ENCODE data around the gene BRSK2. TPM values are rescaled to one million over a fixed set of nuclear protein-coding genes. Genes with fewer than 3 reads are reported as not detected.
"Not testable (repeated sequence)": the region's sequence is repeated elsewhere in the genome, so short reads cannot be mapped to it uniquely, and the experiment has no call there.

Gene BRSK2
- total RNA-seq, 1 donor from 2014 or later, result 4.0 TPM

- no peaks in the 10 kb centered on the region for H3K9me3 Mint-ChIP-seq (ENCODE audit: unreplicated experiment)
- peaks cover 3% of the 10 kb centered on the region for H3K27me3 Mint-ChIP-seq (ENCODE audit: unreplicated experiment)
- DNase-seq (ENCODE audit: low spot score), result no peak
- no peak for TF ChIP-seq CTCF (IDR thresholded peaks at IDR 0.05; ENCODE audit: unreplicated experiment)
- no peaks in the 10 kb centered on the region for H3K36me3 Mint-ChIP-seq (ENCODE audit: low read depth, unreplicated experiment)
- H3K27ac Mint-ChIP-seq (ENCODE audit: unreplicated experiment), result no peak overlapping the region
- H3K4me1 Mint-ChIP-seq (ENCODE audit: unreplicated experiment), result peaks cover 12% of the 10 kb centered on the region
- H3K4me3 Mint-ChIP-seq (ENCODE audit: unreplicated experiment), result no peak overlapping the region
These were observed 117.2 kb downstream of the BRSK2 start for GRCh38 chr11:1506981-1507380.

- Mint-ChIP-seq H3K36me3 (ENCODE audit: low read depth, unreplicated experiment) (peaks cover 4% of the 10 kb centered on the region), H3K4me1 (ENCODE audit: unreplicated experiment) (peaks cover 12% of the 10 kb centered on the region), H3K27me3 (ENCODE audit: unreplicated experiment) (peaks cover 3% of the 10 kb centered on the region), H3K4me3 (ENCODE audit: unreplicated experiment) (no peak overlapping the region), H3K9me3 (ENCODE audit: unreplicated experiment) (no peaks in the 10 kb centered on the region), H3K27ac (ENCODE audit: unreplicated experiment) (no peak overlapping the region)
- DNase-seq (ENCODE audit: low spot score), result no peak
- TF ChIP-seq CTCF (IDR thresholded peaks at IDR 0.05; ENCODE audit: unreplicated experiment), result no peak
These were observed 117.8 kb downstream of the BRSK2 start for GRCh38 chr11:1507381-1508140.

- Mint-ChIP-seq H3K36me3 (ENCODE audit: low read depth, unreplicated experiment) (peaks cover 4% of the 10 kb centered on the region), H3K27ac (ENCODE audit: unreplicated experiment) (no peak overlapping the region), H3K27me3 (ENCODE audit: unreplicated experiment) (peaks cover 5% of the 10 kb centered on the region), H3K9me3 (ENCODE audit: unreplicated experiment) (no peaks in the 10 kb centered on the region), H3K4me1 (ENCODE audit: unreplicated experiment) (peaks cover 19% of the 10 kb centered on the region), H3K4me3 (ENCODE audit: unreplicated experiment) (no peak overlapping the region)
- DNase-seq (ENCODE audit: low spot score), result no peak
- no peak for TF ChIP-seq CTCF (IDR thresholded peaks at IDR 0.05; ENCODE audit: unreplicated experiment)
These were observed 118.8 kb downstream of the BRSK2 start for GRCh38 chr11:1508491-1508891.

GRCh38 chr11:1508986-1509385, 119.3 kb downstream of the BRSK2 start:
- no peak overlapping the region for H3K27ac Mint-ChIP-seq (ENCODE audit: unreplicated experiment)
- H3K9me3 Mint-ChIP-seq (ENCODE audit: unreplicated experiment), result no peaks in the 10 kb centered on the region
- TF ChIP-seq CTCF (IDR thresholded peaks at IDR 0.05; ENCODE audit: unreplicated experiment), result no peak

GRCh38 chr11:1509626-1510255, 120.0 kb downstream of the BRSK2 start:
- no peak for DNase-seq (ENCODE audit: low spot score)
- Mint-ChIP-seq H3K9me3 (ENCODE audit: unreplicated experiment) (no peaks in the 10 kb centered on the region), H3K4me3 (ENCODE audit: unreplicated experiment) (no peak overlapping the region), H3K36me3 (ENCODE audit: low read depth, unreplicated experiment) (peaks cover 4% of the 10 kb centered on the region), H3K27ac (ENCODE audit: unreplicated experiment) (no peak overlapping the region), H3K27me3 (ENCODE audit: unreplicated experiment) (peaks cover 5% of the 10 kb centered on the region), H3K4me1 (ENCODE audit: unreplicated experiment) (peaks cover 22% of the 10 kb centered on the region)
- no peak for TF ChIP-seq CTCF (IDR thresholded peaks at IDR 0.05; ENCODE audit: unreplicated experiment)

More at GRCh38 chr11:1508986-1509385, 119.3 kb downstream of the BRSK2 start:
- H3K4me3 Mint-ChIP-seq (ENCODE audit: unreplicated experiment), result no peak overlapping the region
- peaks cover 5% of the 10 kb centered on the region for H3K27me3 Mint-ChIP-seq (ENCODE audit: unreplicated experiment)
- H3K4me1 Mint-ChIP-seq (ENCODE audit: unreplicated experiment), result peaks cover 22% of the 10 kb centered on the region
- H3K36me3 Mint-ChIP-seq (ENCODE audit: low read depth, unreplicated experiment), result peaks cover 4% of the 10 kb centered on the region
- DNase-seq (ENCODE audit: low spot score), result no peak

- H3K36me3 Mint-ChIP-seq (ENCODE audit: low read depth, unreplicated experiment); H3K4me3 Mint-ChIP-seq (ENCODE audit: unreplicated experiment); DNase-seq (ENCODE audit: low spot score); H3K27me3 Mint-ChIP-seq (ENCODE audit: unreplicated experiment); H3K9me3 Mint-ChIP-seq (ENCODE audit: unreplicated experiment); H3K27ac Mint-ChIP-seq (ENCODE audit: unreplicated experiment): not testable (repeated sequence)
- peaks cover 22% of the 10 kb centered on the region for H3K4me1 Mint-ChIP-seq (ENCODE audit: unreplicated experiment)
These were observed 120.6 kb downstream of the BRSK2 start for GRCh38 chr11:1510351-1510750.
